ENCODE measurements around the gene RPL7A.
A peak's percentile ranks its signal among the peaks of the same experiment; 100 is the strongest.
"Not testable (repeated sequence)": the region's sequence is repeated elsewhere in the genome, so short reads cannot be mapped to it uniquely, and the experiment has no call there.

The RPL7A gene

DNA sequence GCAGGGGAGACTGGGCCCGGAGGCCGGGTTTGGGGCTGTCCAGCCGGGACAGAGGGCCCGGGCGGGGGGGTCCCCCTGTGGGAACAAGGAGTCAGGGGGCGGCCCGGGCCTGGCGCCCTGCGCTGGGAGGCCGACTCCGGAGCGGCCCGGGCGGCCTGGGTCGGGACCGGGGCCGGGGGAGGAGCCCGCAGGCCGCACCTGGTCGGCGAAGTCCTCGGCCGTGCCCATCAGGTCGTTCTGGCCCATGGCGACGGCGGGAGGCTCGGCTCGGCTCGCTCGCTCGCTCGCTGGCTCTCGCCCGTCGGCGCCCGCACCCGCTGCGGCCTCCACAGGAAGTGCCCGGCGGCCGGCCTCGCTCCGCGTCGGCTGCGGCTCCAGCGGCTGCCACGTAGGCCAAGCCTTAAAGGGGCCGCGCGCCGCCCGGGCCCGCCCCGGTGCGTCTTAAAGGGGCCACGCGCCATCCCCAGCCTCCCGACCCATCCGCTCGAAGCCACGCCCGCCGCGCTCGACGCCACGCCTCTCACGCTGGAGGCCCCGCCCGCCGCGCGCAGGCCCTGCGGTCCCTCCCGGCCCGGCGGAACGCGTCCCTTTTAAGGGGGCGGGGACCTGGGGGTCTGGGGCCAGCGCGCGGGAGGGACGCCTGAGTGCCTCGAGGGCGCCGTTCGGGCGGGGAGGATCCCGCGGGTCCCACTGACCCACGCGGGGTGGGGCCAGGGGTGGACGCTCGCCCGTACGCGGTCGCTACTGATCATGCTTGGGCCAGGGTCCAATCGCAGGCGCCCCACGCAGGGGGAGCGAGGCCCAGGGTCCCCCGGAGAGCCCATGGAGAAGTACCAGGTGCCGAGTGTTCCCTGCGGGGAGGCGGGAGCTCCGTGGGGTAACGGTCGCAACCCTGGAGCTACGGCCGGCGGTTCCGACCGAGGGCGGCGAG lies 28.0 kb downstream of the RPL7A start, which contains the start of the genes STKLD1 and SURF4:
Gene STKLD1 (plus strand): TSS at position 643 of the 931 bp plus-strand sequence. CDS start 108 bp downstream, at position 751.
Gene SURF4 (minus strand): TSS at position 337 of the 931 bp plus-strand sequence. CDS start 91 bp downstream, at position 246.
- TF ChIP-seq CTCF (IDR thresholded peaks at IDR 0.05; ENCODE audit: low read length, missing control alignments): no peak
- peak within 1 kb of the TSS; percentile 90 for H3K4me3 ChIP-seq (replicated peaks; ENCODE audit: low read depth, low read length)
- DNase-seq (ENCODE audit: low read depth): peak; percentile 97

DNA sequence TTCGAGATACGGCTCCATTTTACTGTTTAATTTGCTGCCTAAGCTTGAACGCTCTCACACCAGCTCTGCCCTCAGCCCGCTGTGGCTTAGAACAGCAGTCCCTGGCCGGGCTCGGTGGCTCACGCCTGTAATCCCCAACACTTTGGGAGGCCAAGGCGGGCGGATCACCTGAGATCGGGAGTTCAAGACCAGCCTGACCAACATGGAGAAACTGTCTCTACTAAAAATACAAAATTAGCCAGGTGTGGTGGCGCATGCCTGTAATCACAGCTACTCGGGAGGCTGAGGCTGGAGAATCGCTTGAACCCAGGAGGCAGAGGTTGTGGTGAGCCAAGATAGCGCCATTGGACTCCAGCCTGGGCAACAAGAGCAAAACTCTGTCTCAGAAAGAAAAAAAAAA lies 29.3 kb downstream of the RPL7A start:
- DNase-seq (ENCODE audit: low read depth); H3K4me3 ChIP-seq (replicated peaks; ENCODE audit: low read depth, low read length): not testable (repeated sequence)

DNA sequence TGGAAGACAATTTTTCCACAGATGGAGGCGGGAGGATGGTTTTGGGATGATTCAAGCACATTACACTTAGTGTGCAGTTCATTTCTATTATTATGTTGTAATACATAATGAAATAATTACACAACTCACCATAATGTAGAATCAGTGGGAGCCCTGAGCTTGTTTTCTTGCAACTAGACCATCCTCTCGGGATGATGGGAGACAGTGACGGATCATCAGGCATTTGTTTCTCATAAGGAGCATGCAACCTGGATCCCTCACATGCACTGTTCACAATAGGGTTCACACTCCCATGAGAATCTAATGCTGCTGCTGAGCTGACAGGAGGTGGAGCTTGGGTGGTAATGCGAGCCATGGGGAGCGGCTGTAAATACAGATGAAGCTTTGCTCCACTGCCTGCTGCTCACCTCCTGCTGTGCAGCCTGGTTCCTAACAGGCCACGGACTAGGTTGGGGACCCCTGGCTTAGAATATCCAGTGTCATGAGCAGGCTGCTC lies 29.8 kb downstream of the RPL7A start:
- peak; percentile 31 for DNase-seq (ENCODE audit: low read depth)
- TF ChIP-seq CTCF (IDR thresholded peaks at IDR 0.05; ENCODE audit: low read length, missing control alignments): no peak

GRCh38 chr9:133378408-133378962 lies 30.5 kb downstream of the RPL7A start:
- TF ChIP-seq CTCF (IDR thresholded peaks at IDR 0.05; ENCODE audit: low read length, missing control alignments): no peak
- no peak overlapping the region for H3K4me3 ChIP-seq (replicated peaks; ENCODE audit: low read depth, low read length)
- no peak for DNase-seq (ENCODE audit: low read depth)

More for the DNA sequence above, 29.8 kb downstream of the RPL7A start:
- H3K4me3 ChIP-seq (replicated peaks; ENCODE audit: low read depth, low read length): no peak overlapping the region

GRCh38 chr9:133379153-133380086 lies 31.4 kb downstream of the RPL7A start:
- DNase-seq (ENCODE audit: low read depth): no peak
- TF ChIP-seq CTCF (IDR thresholded peaks at IDR 0.05; ENCODE audit: low read length, missing control alignments): no peak

GRCh38 chr9:133380734-133381133 lies 32.7 kb downstream of the RPL7A start:
- H3K4me3 ChIP-seq (replicated peaks; ENCODE audit: low read depth, low read length): no peak overlapping the region
- no peak for DNase-seq (ENCODE audit: low read depth)
- no peak for TF ChIP-seq CTCF (IDR thresholded peaks at IDR 0.05; ENCODE audit: low read length, missing control alignments)

More at GRCh38 chr9:133379153-133380086, 31.4 kb downstream of the RPL7A start:
- no peak overlapping the region for H3K4me3 ChIP-seq (replicated peaks; ENCODE audit: low read depth, low read length)
